Muscle layer of colon (tissue), 2 donors: Measurements from ENCODE around the gene ERF.
A peak's percentile ranks its signal among the peaks of the same experiment; 100 is the strongest.
"Not testable (repeated sequence)": the region's sequence is repeated elsewhere in the genome, so short reads cannot be mapped to it uniquely, and the experiment has no call there.

Experiments used
- H3K27ac ChIP-seq: one replicate; pipeline ENCODE4 v1.7.0; 2013; ENCODE audit warnings: low read depth, mild to moderate bottlenecking, low read length, moderate library complexity
- H3K27me3 ChIP-seq, 2 donors: one replicate each; pipeline ENCODE4 v1.7.0; 2013; ENCODE audit warnings: low read length in 2 of 2, mild to moderate bottlenecking in 2 of 2; ENCODE audit not compliant: insufficient read depth in 2 of 2, control insufficient read depth in 1 of 2
- H3K36me3 ChIP-seq: one replicate; pipeline ENCODE4 v1.7.0; 2013; ENCODE audit warnings: mild to moderate bottlenecking, low read length; ENCODE audit not compliant: insufficient read depth
- H3K4me1 ChIP-seq: one replicate; pipeline ENCODE4 v1.7.0; 2013; ENCODE audit warnings: mild to moderate bottlenecking, low read length; ENCODE audit not compliant: insufficient read depth
- H3K4me3 ChIP-seq, 2 donors: one replicate each; pipeline ENCODE4 v1.7.0; 2013; ENCODE audit warnings: low read length in 2 of 2, low read depth in 1 of 2, mild to moderate bottlenecking in 1 of 2, moderate library complexity in 1 of 2
- H3K9ac ChIP-seq: one replicate; pipeline ENCODE4 v1.7.0; 2013; ENCODE audit warnings: low read length
- H3K9me3 ChIP-seq: one replicate; pipeline ENCODE4 v1.7.0; 2013; ENCODE audit warnings: mild to moderate bottlenecking, low read length
- donor health status: abdominal sarcoma.
- donor health status: Adenocarcinoma of cecum.

The ERF gene

GRCh38 chr19:42257842-42258241 lies 2.9 kb upstream of the ERF start:
- H3K4me1 ChIP-seq, H3K36me3 ChIP-seq, H3K9me3 ChIP-seq, H3K4me3 ChIP-seq, H3K27ac ChIP-seq, H3K27me3 ChIP-seq, H3K9ac ChIP-seq: not testable (repeated sequence)

- Histone ChIP-seq H3K4me1 (peaks cover 25% of the 10 kb centered on the region), H3K9ac (peak overlapping the region; percentile 86), H3K27ac (peak overlapping the region; percentile 99), H3K36me3 (no peaks in the 10 kb centered on the region), H3K4me3 (peak overlapping the region; percentile 77 to 80), H3K27me3 (no peaks in the 10 kb centered on the region), H3K9me3 (no peaks in the 10 kb centered on the region)
Observed at GRCh38 chr19:42255766-42256745, 1.1 kb upstream of the ERF start.

- Histone ChIP-seq H3K4me3 (peak overlapping the region; percentile 53 to 75), H3K9ac (peak overlapping the region; percentile 92), H3K27me3 (no peaks in the 10 kb centered on the region), H3K9me3 (no peaks in the 10 kb centered on the region), H3K27ac (peak overlapping the region; percentile 70), H3K36me3 (peaks cover 6% of the 10 kb centered on the region), H3K4me1 (peaks cover 41% of the 10 kb centered on the region)
Observed at GRCh38 chr19:42254089-42254849, 659 bp downstream of the ERF start.

GRCh38 chr19:42253245-42254088 lies 1.5 kb downstream of the ERF start:
- Histone ChIP-seq H3K27ac (peak overlapping the region; percentile 99), H3K27me3 (no peaks in the 10 kb centered on the region), H3K4me1 (peaks cover 41% of the 10 kb centered on the region), H3K4me3 (peak overlapping the region; percentile 55 to 75), H3K36me3 (peaks cover 6% of the 10 kb centered on the region), H3K9me3 (no peaks in the 10 kb centered on the region), H3K9ac (peak overlapping the region; percentile 47)

- Histone ChIP-seq H3K36me3 (peaks cover 6% of the 10 kb centered on the region), H3K4me1 (peaks cover 41% of the 10 kb centered on the region), H3K4me3 (peak overlapping the region; percentile 55 to 58), H3K9ac (peak overlapping the region; percentile 47), H3K9me3 (no peaks in the 10 kb centered on the region), H3K27me3 (no peaks in the 10 kb centered on the region), H3K27ac (peak overlapping the region; percentile 99)
Observed at GRCh38 chr19:42252365-42253244, 2.3 kb downstream of the ERF start.

GRCh38 chr19:42251572-42252358 lies 3.2 kb downstream of the ERF start:
- H3K4me1 ChIP-seq = peaks cover 41% of the 10 kb centered on the region
- H3K27me3 ChIP-seq = no peaks in the 10 kb centered on the region
- no peaks in the 10 kb centered on the region for H3K9me3 ChIP-seq
- peak overlapping the region; percentile 84 for H3K27ac ChIP-seq
- H3K9ac ChIP-seq = peak overlapping the region; percentile 54
- H3K4me3 ChIP-seq = peak overlapping the region; percentile 2 to 50
- peaks cover 9% of the 10 kb centered on the region for H3K36me3 ChIP-seq

GRCh38 chr19:42250666-42251531 lies 4.0 kb downstream of the ERF start:
- Histone ChIP-seq H3K27ac (peak overlapping the region; percentile 40), H3K36me3 (peaks cover 10% of the 10 kb centered on the region), H3K27me3 (no peaks in the 10 kb centered on the region), H3K9me3 (no peaks in the 10 kb centered on the region), H3K9ac (no peak overlapping the region), H3K4me1 (peaks cover 43% of the 10 kb centered on the region), H3K4me3 (peak overlapping the region in 1 of 2 donors; percentile 27)

- Histone ChIP-seq H3K27ac (peak overlapping the region; percentile 40), H3K9me3 (no peaks in the 10 kb centered on the region), H3K4me1 (peaks cover 47% of the 10 kb centered on the region), H3K9ac (no peak overlapping the region), H3K36me3 (peaks cover 10% of the 10 kb centered on the region), H3K4me3 (peak overlapping the region in 1 of 2 donors; percentile 27), H3K27me3 (no peaks in the 10 kb centered on the region)
Observed at GRCh38 chr19:42250183-42250665, 4.7 kb downstream of the ERF start.

GRCh38 chr19:42249769-42250168 lies 5.2 kb downstream of the ERF start:
- H3K9me3 ChIP-seq = no peaks in the 10 kb centered on the region
- H3K4me3 ChIP-seq = peak overlapping the region in 1 of 2 donors; percentile 27
- peaks cover 10% of the 10 kb centered on the region for H3K36me3 ChIP-seq
- no peaks in the 10 kb centered on the region for H3K27me3 ChIP-seq
- H3K9ac ChIP-seq = no peak overlapping the region
- peak overlapping the region; percentile 40 for H3K27ac ChIP-seq
- peaks cover 52% of the 10 kb centered on the region for H3K4me1 ChIP-seq
